Caki2 (cell line): ENCODE measurements around the gene FANCD2. TPM values are rescaled to one million over a fixed set of nuclear protein-coding genes. Genes with fewer than 3 reads are reported as not detected.

Experiments
- DNase-seq: peaks from one replicate; pipeline ENCODE4 v3.0.0-alpha.2; 2015; ENCODE audit warnings: low read depth
- in situ Hi-C: cut with HindIII; loops from 2 replicates; pipeline ENCODE4 v1.10.0; 2016; ENCODE audit warnings: low sequenced_read_pairs, low pct_unique_long_range_greater_than_20kb, mixed read lengths
- total RNA-seq: library from RNA; depleted of rRNA; stranded (reverse); fragments of >200 nt; shearing (Covaris generic); gene quantifications from 2 replicates; pipeline ENCODE4 v1.2.3, GENCODE V29; 2014; ENCODE audit warnings: low replicate concordance; rRNA removed

Gene FANCD2
- total RNA-seq, 1 experiment from 2014 or later, result 30.9 TPM

DNA sequence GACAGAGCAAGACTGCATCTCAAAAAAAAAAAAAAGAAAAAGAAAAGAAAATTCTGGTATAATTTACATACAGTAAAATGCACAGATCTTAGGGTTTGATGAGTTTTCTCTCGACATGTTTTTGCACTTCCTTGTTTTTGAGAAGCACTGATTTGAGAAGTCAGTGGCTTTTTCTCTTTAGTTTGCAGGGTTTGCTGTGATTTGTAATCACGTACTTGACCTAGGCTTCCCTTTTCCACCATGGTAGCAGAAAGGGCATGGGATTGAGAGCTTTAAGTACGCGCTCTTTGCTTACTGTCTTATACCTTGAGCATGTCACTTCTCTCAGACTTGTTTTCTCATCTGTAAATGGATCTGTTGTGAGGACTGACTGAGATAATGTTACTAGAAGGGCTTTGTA lies 119.4 kb downstream of the FANCD2 start:
- in situ Hi-C loops, result no loop called here

DNA sequence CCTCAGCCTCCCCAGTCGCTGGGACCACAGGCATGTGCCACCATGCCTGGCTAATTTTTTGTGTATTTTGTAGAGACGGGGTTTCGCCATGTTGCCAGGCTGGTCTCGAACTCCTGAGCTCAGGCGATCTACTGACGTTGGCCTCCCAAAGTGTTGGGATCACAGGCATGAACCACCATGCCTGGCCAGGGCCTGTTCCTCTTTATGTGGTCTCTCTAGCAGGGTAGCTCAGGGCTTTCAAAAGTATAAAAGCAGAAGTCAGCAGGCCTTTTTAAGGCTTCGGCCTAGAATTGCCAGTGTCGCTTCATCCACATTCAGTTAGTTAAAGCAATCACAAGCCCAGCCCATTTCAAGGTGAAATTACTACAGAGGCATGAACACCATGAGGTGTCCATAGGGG lies 123.0 kb downstream of the FANCD2 start:
- in situ Hi-C loops, result no loop called here
- DNase-seq, result no peak

More for the DNA sequence above, 119.4 kb downstream of the FANCD2 start:
- DNase-seq, result no peak

DNA sequence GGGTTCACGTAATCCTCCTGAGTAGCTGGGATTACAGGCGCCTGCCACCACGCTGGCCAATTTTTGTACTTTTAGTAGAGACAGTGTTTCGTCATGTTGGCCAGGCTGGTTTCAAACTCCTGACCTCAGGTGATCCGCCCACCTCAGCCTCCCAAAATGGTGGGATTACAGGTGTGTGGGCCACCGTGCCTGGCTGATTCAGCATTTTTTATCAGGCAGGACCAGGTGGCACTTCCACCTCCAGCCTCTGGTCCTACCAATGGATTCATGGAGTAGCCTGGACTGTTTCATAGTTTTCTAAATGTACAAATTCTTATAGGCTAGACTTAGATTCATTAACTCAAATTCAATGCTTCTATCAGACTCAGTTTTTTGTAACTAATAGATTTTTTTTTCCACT lies 124.8 kb downstream of the FANCD2 start:
- DNase-seq, result no peak
- in situ Hi-C loops, result no loop called here

Other genes with a start within 250 kb of the FANCD2 start
- gene TADA3, start 234.0 kb upstream of the FANCD2 start, total RNA-seq, result 86.1 and 95.9 TPM in 2 replicates
- 197 and 238 TPM in 2 replicates for gene ARPC4, start 233.4 kb upstream of the FANCD2 start, total RNA-seq
- gene TTLL3, start 216.2 kb upstream of the FANCD2 start, total RNA-seq, result 1.4 and 6.6 TPM in 2 replicates
- gene RPUSD3, start 182.4 kb upstream of the FANCD2 start, total RNA-seq, result 22.3 and 43.5 TPM in 2 replicates
- gene CIDEC, start 146.2 kb upstream of the FANCD2 start, total RNA-seq, result not detected in 2 replicates
- 19.7 and 36.5 TPM in 2 replicates for gene JAGN1, start 135.8 kb upstream of the FANCD2 start, total RNA-seq
- gene IL17RE, start 123.6 kb upstream of the FANCD2 start, total RNA-seq, result not detected in 2 replicates
- gene IL17RC, start 109.3 kb upstream of the FANCD2 start, total RNA-seq, result 24.5 and 51.8 TPM in 2 replicates
- 12.7 and 22.6 TPM in 2 replicates for gene CRELD1, start 92.6 kb upstream of the FANCD2 start, total RNA-seq
- 0.20 and 1.2 TPM in 2 replicates for gene PRRT3, start 74.0 kb upstream of the FANCD2 start, total RNA-seq
- gene EMC3, start 39.6 kb upstream of the FANCD2 start, total RNA-seq, result 44.0 and 48.3 TPM in 2 replicates
- not detected in 2 replicates for gene FANCD2OS, start 81.8 kb downstream of the FANCD2 start, total RNA-seq
- 63.0 and 87.1 TPM in 2 replicates for gene BRK1, start 89.2 kb downstream of the FANCD2 start, total RNA-seq
- 19.3 and 27.7 TPM in 2 replicates for gene VHL, start 115.3 kb downstream of the FANCD2 start, total RNA-seq
- 7.6 and 8.3 TPM in 2 replicates for gene IRAK2, start 138.5 kb downstream of the FANCD2 start, total RNA-seq
- 1.3 and 10.1 TPM in 2 replicates for gene TATDN2, start 222.0 kb downstream of the FANCD2 start, total RNA-seq